SK-N-SH (cell line): ENCODE measurements around the gene ARL6IP4. TPM values are rescaled to one million over a fixed set of nuclear protein-coding genes. Genes with fewer than 3 reads are reported as not detected.

ENCODE experiments used
- CTCF ChIA-PET: fragments of 300-600, 350-600 bp; formaldehyde crosslinking; extraction: SDS; loops from one replicate; lab custom pipeline; 2021; lab: Yijun Ruan, JAX
- POLR2A ChIA-PET: fragments of 350-600 bp; sonication (Branson Sonifier 250); formaldehyde crosslinking; extraction: SDS; loops from one replicate; lab custom pipeline; 2020; ENCODE audit warnings: antibody characterized with exemption, inconsistent platforms; lab: Yijun Ruan, JAX
- DNase-seq: peaks from one replicate; pipeline ENCODE4 v3.0.0; 2012
- H2AFZ ChIP-seq: fragments of 200-600 bp; sonication (generic); 2 replicates; pipeline ENCODE4 v1.8.1; 2016; ENCODE audit warnings: antibody characterized with exemption, mild to moderate bottlenecking, low read depth
- H3F3A ChIP-seq: fragments of 200-600 bp; sonication (generic); replicated peaks from 2 replicates; pipeline ENCODE3; 2016; ENCODE audit warnings: antibody characterized with exemption, mild to moderate bottlenecking; ENCODE audit not compliant: insufficient read depth
- H3K27ac ChIP-seq, 2 experiments: fragments of 200-500 bp in 1 of 2; fragments of 200-600 bp in 1 of 2; sonication (Bioruptor generic) in 1 of 2; sonication (generic), shearing (Covaris generic) in 1 of 2; 2 replicates each; pipeline versions ENCODE4 v1.5.1 to v1.6.1; 2014 to 2016; ENCODE audit warnings: low read depth in 2 of 2, inconsistent platforms in 1 of 2, low read length in 1 of 2, mild to moderate bottlenecking in 1 of 2, mixed read lengths in 1 of 2
- H3K27me3 ChIP-seq: fragments of 200-600 bp; sonication (generic), shearing (Covaris generic); 2 replicates; pipeline ENCODE4 v1.6.1; 2016; ENCODE audit warnings: mixed run types; ENCODE audit not compliant: insufficient read depth
- H3K36me3 ChIP-seq, 2 experiments: fragments of 200-500 bp in 1 of 2; fragments of 200-600 bp in 1 of 2; sonication (Bioruptor generic) in 1 of 2; sonication (generic) in 1 of 2; replicated peaks in 1 of 2; 2 replicates each; pipeline versions ENCODE3 to v1.5.1; 2014 to 2016; ENCODE audit warnings: low read length in 1 of 2, mild to moderate bottlenecking in 1 of 2; ENCODE audit not compliant: insufficient read depth in 2 of 2, control insufficient read depth in 1 of 2
- H3K4me1 ChIP-seq, 2 experiments: fragments of 200-500 bp in 1 of 2; fragments of 200-600 bp in 1 of 2; sonication (Bioruptor generic) in 1 of 2; sonication (generic), shearing (Covaris generic) in 1 of 2; 2 replicates each; pipeline versions ENCODE4 v1.5.1 to v1.6.1; 2014 to 2016; ENCODE audit warnings: low read depth in 1 of 2, low read length in 1 of 2, mixed run types in 1 of 2; ENCODE audit not compliant: insufficient read depth in 2 of 2, control insufficient read depth in 1 of 2
- H3K4me2 ChIP-seq: fragments of 200-600 bp; sonication (generic), shearing (Covaris generic); 2 replicates; pipeline ENCODE4 v1.6.1; 2017; ENCODE audit warnings: mixed run types
- H3K4me3 ChIP-seq, 2 experiments: fragments of 200-500 bp in 1 of 2; fragments of 200-600 bp in 1 of 2; sonication (Bioruptor generic) in 1 of 2; sonication (generic), shearing (Covaris generic) in 1 of 2; 2 replicates each; pipeline versions ENCODE4 v1.5.1 to v1.8.1; 2014 to 2016; ENCODE audit warnings: low read depth in 2 of 2, inconsistent platforms in 1 of 2, low read length in 1 of 2, mild to moderate bottlenecking in 1 of 2, mixed read lengths in 1 of 2, moderate library complexity in 1 of 2
- H3K79me2 ChIP-seq: fragments of 200-600 bp; sonication (generic); 2 replicates; pipeline ENCODE4 v1.8.1; 2017; ENCODE audit warnings: mild to moderate bottlenecking; ENCODE audit not compliant: insufficient read depth
- H3K9ac ChIP-seq: fragments of 200-600 bp; sonication (generic); 2 replicates; pipeline ENCODE4 v1.6.1; 2017; ENCODE audit warnings: mixed run types
- H3K9me2 ChIP-seq: fragments of 200-600 bp; sonication (generic); 2 replicates; pipeline ENCODE4 v1.6.1; 2017; ENCODE audit warnings: mixed run types
- H3K9me3 ChIP-seq: fragments of 200-600 bp; sonication (generic); 2 replicates; pipeline ENCODE4 v1.6.1; 2017; ENCODE audit warnings: mixed run types, mild to moderate bottlenecking, moderate library complexity
- H4K20me1 ChIP-seq: fragments of 200-600 bp; sonication (generic); 2 replicates; pipeline ENCODE4 v1.6.1; 2017; ENCODE audit warnings: mild to moderate bottlenecking, mixed run types; ENCODE audit not compliant: insufficient read depth
- ELF1 ChIP-seq: IDR thresholded peaks from 2 replicates; pipeline ENCODE4 v1.4.0; 2012
- EP300 ChIP-seq, 2 experiments: IDR thresholded peaks; 2 replicates each; pipeline versions ENCODE4 v1.4.0 to v1.6.1; 2012; ENCODE audit warnings: borderline replicate concordance in 1 of 2, low read depth in 1 of 2, low read length in 1 of 2
- EZH2phosphoT487 ChIP-seq: fragments of 200-600 bp; sonication (generic); IDR thresholded peaks from 2 replicates; pipeline ENCODE4 v1.6.1; 2017; ENCODE audit warnings: low read depth, mixed run types, mild to moderate bottlenecking, antibody characterized with exemption, moderate library complexity, borderline replicate concordance
- FOXM1 ChIP-seq: IDR thresholded peaks from 2 replicates; pipeline ENCODE4 v1.4.0; 2012; ENCODE audit warnings: low read depth, mild to moderate bottlenecking
- JUND ChIP-seq: IDR thresholded peaks from 2 replicates; pipeline ENCODE4 v1.4.0; 2012
- MEF2A ChIP-seq: IDR thresholded peaks from 2 replicates; pipeline ENCODE4 v1.4.0; 2012; ENCODE audit warnings: low read depth, borderline replicate concordance
- RAD21 ChIP-seq: IDR thresholded peaks from 2 replicates; pipeline ENCODE4 v1.6.1; 2012; ENCODE audit warnings: mild to moderate bottlenecking, low read length
- REST ChIP-seq: IDR thresholded peaks from 2 replicates; pipeline ENCODE4 v1.6.1; 2012; ENCODE audit warnings: mild to moderate bottlenecking, low read depth, low read length, moderate library complexity
- RFX5 ChIP-seq: IDR thresholded peaks from 2 replicates; pipeline ENCODE4 v1.6.1; 2012; ENCODE audit warnings: mild to moderate bottlenecking, improper control_type of control experiment, low read length
- RXRA ChIP-seq: IDR thresholded peaks from 2 replicates; pipeline ENCODE4 v1.4.0; 2012; ENCODE audit warnings: low read depth, mild to moderate bottlenecking, borderline replicate concordance
- SIN3A ChIP-seq: IDR thresholded peaks from 2 replicates; pipeline ENCODE4 v1.6.1; 2012; ENCODE audit warnings: low read depth, mild to moderate bottlenecking, low read length, moderate library complexity, borderline replicate concordance
- SMC3 ChIP-seq: IDR thresholded peaks from 2 replicates; pipeline ENCODE4 v1.6.1; 2012; ENCODE audit warnings: low read depth, low read length, improper control_type of control experiment
- ZBTB33 ChIP-seq: IDR thresholded peaks from 2 replicates; pipeline ENCODE4 v1.4.0; 2012; ENCODE audit warnings: low read depth, borderline replicate concordance
- WGBS: methylation state at CpG from one replicate; pipeline ENCODE4 v1.1.6; 2017; ENCODE audit warnings: low lambda C conversion rate; 5-methylcytosine and 5-hydroxymethylcytosine counted together
- polyA plus RNA-seq, 3 experiments: library from polyadenylated mRNA; depleted of rRNA; stranded (reverse); fragments of >200 nt; gene quantifications; 2 replicates each; pipeline ENCODE4 v1.2.3, GENCODE V29; 2012
- TF ChIP-seq, protein P1 (sequence below): fragments of 150-350 bp; IDR thresholded peaks from 2 replicates; pipeline ENCODE4 v1.6.1; 2016; ENCODE audit warnings: mild to moderate bottlenecking, low read depth, low read length
- TF ChIP-seq, protein P2 (sequence below): fragments of 150-350 bp; IDR thresholded peaks from 2 replicates; pipeline ENCODE4 v1.6.1; 2017; ENCODE audit warnings: antibody characterized with exemption, low read length, low read depth, borderline replicate concordance

The ARL6IP4 gene
- polyA plus RNA-seq, 1 of the 3 experiments (the other 2 are of a cell fraction): 370 TPM

- Histone ChIP-seq H3K27me3 (no peaks in the 10 kb centered on the region), H2AFZ (no peak overlapping the region), H3K4me3 (peak overlapping the region; percentile 95 to 99), H3K27ac (peak overlapping the region; percentile 99; a peak in 3 of 4 replicates), H3K9ac (peak overlapping the region; percentile 100), H4K20me1 (no peaks in the 10 kb centered on the region), H3K36me3 (peaks cover 0 to 11% of the 10 kb centered on the region in 2 experiments), H3K9me3 (no peaks in the 10 kb centered on the region), H3K9me2 (no peaks in the 10 kb centered on the region), H3K4me2 (peak overlapping the region; percentile 98), H3K4me1 (peaks cover 7 to 28% of the 10 kb centered on the region in 2 experiments; a peak in 2 of 4 replicates), H3F3A (peaks cover 3% of the 10 kb centered on the region), H3K79me2 (peaks cover 68% of the 10 kb centered on the region)
- POLR2A ChIA-PET: interaction anchor here (1.3 to 2.5 kb wide), 3 partner anchors 8 to 257 kb away, joined by 9 to 12 read pairs (median 9); partner anchors contain the start of genes ABCB9, MPHOSPH9 and MTRFR
- 10% methylated on average over 6 of the region's 8 CpGs for WGBS
- CTCF ChIA-PET: interaction anchor here (1.4 to 2.4 kb wide), 3 partner anchors 115 to 262 kb away, joined by 3 to 7 read pairs (median 5); no protein-coding TSS in a partner anchor
- TF ChIP-seq FOXM1: no peak
- no peak for TF ChIP-seq RFX5
- no peak for TF ChIP-seq ELF1
- no peak for TF ChIP-seq EP300 (IDR thresholded peaks at IDR 0.05; ENCODE audit: borderline replicate concordance in 1 of 2, low read depth in 1 of 2, low read length in 1 of 2)
- TF ChIP-seq RXRA: no peak
- TF ChIP-seq ZBTB33: no peak
- TF ChIP-seq EZH2phosphoT487: no peak
- no peak for TF ChIP-seq JUND
- no peak for TF ChIP-seq RAD21
- TF ChIP-seq SMC3: no peak
- TF ChIP-seq, protein P1, sequence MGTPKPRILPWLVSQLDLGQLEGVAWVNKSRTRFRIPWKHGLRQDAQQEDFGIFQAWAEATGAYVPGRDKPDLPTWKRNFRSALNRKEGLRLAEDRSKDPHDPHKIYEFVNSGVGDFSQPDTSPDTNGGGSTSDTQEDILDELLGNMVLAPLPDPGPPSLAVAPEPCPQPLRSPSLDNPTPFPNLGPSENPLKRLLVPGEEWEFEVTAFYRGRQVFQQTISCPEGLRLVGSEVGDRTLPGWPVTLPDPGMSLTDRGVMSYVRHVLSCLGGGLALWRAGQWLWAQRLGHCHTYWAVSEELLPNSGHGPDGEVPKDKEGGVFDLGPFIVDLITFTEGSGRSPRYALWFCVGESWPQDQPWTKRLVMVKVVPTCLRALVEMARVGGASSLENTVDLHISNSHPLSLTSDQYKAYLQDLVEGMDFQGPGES: no peak
- TF ChIP-seq REST: no peak
- TF ChIP-seq SIN3A: no peak
- TF ChIP-seq, protein P2, sequence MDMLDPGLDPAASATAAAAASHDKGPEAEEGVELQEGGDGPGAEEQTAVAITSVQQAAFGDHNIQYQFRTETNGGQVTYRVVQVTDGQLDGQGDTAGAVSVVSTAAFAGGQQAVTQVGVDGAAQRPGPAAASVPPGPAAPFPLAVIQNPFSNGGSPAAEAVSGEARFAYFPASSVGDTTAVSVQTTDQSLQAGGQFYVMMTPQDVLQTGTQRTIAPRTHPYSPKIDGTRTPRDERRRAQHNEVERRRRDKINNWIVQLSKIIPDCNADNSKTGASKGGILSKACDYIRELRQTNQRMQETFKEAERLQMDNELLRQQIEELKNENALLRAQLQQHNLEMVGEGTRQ: no peak
- TF ChIP-seq MEF2A: no peak
- DNase-seq: no peak
Measured at GRCh38 chr12:122975790-122976647, 4.5 kb upstream of the ARL6IP4 start.
